Neural cell (in vitro differentiated cells): ENCODE results near the gene BPIFB4.

Experiments
- EP300 ChIP-seq: fragments of 450-650 bp; conservative IDR thresholded peaks from 2 replicates; pipeline ENCODE4 v1.6.1; 2014; ENCODE audit warnings: antibody characterized with exemption, mild to moderate bottlenecking, moderate library complexity; ENCODE audit not compliant: poor library complexity, severe bottlenecking
- EZH2 ChIP-seq: fragments of 200-600, 300-800 bp; shearing (Covaris generic), sonication (generic); IDR thresholded peaks from 2 replicates; pipeline ENCODE4 v1.6.1; 2014; ENCODE audit warnings: antibody characterized with exemption, low read length, borderline replicate concordance, mild to moderate bottlenecking; ENCODE audit not compliant: insufficient read depth, poor library complexity, severe bottlenecking
- POLR2AphosphoS5 ChIP-seq: IDR thresholded peaks from 2 replicates; pipeline ENCODE4 v1.6.1; 2012
- RAD21 ChIP-seq: fragments of 450-650 bp; conservative IDR thresholded peaks from 2 replicates; pipeline ENCODE4 v1.6.1; 2014; ENCODE audit warnings: antibody characterized with exemption, mild to moderate bottlenecking, moderate library complexity
- REST ChIP-seq: IDR thresholded peaks from 2 replicates; pipeline ENCODE4 v1.6.1; 2012; ENCODE audit warnings: borderline replicate concordance
- SMC3 ChIP-seq: fragments of 450-650 bp; conservative IDR thresholded peaks from 2 replicates; pipeline ENCODE4 v1.6.1; 2014; ENCODE audit warnings: antibody characterized with exemption, mild to moderate bottlenecking, moderate library complexity; ENCODE audit not compliant: poor library complexity
- TF ChIP-seq, protein P1 (sequence below): fragments of 450-650 bp; IDR thresholded peaks from 2 replicates; pipeline ENCODE4 v1.5.1; 2014; ENCODE audit warnings: antibody characterized with exemption, mild to moderate bottlenecking, moderate library complexity; ENCODE audit not compliant: poor library complexity, severe bottlenecking

GRCh38 chr20:33042430-33042829 is 37.0 kb upstream of the BPIFB4 start:
- no peak for TF ChIP-seq RAD21
- TF ChIP-seq, protein P1, sequence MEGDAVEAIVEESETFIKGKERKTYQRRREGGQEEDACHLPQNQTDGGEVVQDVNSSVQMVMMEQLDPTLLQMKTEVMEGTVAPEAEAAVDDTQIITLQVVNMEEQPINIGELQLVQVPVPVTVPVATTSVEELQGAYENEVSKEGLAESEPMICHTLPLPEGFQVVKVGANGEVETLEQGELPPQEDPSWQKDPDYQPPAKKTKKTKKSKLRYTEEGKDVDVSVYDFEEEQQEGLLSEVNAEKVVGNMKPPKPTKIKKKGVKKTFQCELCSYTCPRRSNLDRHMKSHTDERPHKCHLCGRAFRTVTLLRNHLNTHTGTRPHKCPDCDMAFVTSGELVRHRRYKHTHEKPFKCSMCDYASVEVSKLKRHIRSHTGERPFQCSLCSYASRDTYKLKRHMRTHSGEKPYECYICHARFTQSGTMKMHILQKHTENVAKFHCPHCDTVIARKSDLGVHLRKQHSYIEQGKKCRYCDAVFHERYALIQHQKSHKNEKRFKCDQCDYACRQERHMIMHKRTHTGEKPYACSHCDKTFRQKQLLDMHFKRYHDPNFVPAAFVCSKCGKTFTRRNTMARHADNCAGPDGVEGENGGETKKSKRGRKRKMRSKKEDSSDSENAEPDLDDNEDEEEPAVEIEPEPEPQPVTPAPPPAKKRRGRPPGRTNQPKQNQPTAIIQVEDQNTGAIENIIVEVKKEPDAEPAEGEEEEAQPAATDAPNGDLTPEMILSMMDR, result no peak
- no peak for TF ChIP-seq EP300
- TF ChIP-seq POLR2AphosphoS5, result no peak
- TF ChIP-seq EZH2, result no peak
- TF ChIP-seq SMC3, result no peak
- no peak for TF ChIP-seq REST
